Right cardiac atrium (tissue), 5 donors: Measurements from ENCODE around the gene MS4A3. TPM values are rescaled to one million over a fixed set of nuclear protein-coding genes. Genes with fewer than 3 reads are reported as not detected.
"Not testable (repeated sequence)": the region's sequence is repeated elsewhere in the genome, so short reads cannot be mapped to it uniquely, and the experiment has no call there.

Source experiments
- ATAC-seq, 2 donors: fragments of 200-7000 bp; cut with Tn5 transposase; one replicate each; pipeline versions ENCODE4 v1.8.0 to v1.9.1; 2020; ENCODE audit warnings: moderate library complexity in 2 of 2, mild to moderate bottlenecking in 1 of 2
- DNase-seq, 3 donors: peaks; one replicate each; pipeline ENCODE4 v3.0.0-alpha.2; 2020
- H3K27ac ChIP-seq: one replicate; pipeline ENCODE4 v1.5.1; 2013; ENCODE audit warnings: mild to moderate bottlenecking, low read length, control low read depth, moderate library complexity
- H3K27me3 ChIP-seq: one replicate; pipeline ENCODE4 v1.6.1; 2013; ENCODE audit not compliant: control insufficient read depth, insufficient read depth
- H3K4me1 ChIP-seq: one replicate; pipeline ENCODE4 v1.6.1; 2013; ENCODE audit warnings: low read length; ENCODE audit not compliant: control insufficient read depth, insufficient read depth
- H3K4me3 ChIP-seq: one replicate; pipeline ENCODE4 v1.5.1; 2013; ENCODE audit warnings: low read length, control low read depth
- H3K9me3 ChIP-seq: one replicate; pipeline ENCODE4 v1.6.1; 2013; ENCODE audit warnings: low read length; ENCODE audit not compliant: control insufficient read depth
- WGBS: extraction: QIAGEN DNeasy Blood & Tissue Kit; methylation state at CpG from one replicate; pipeline ENCODE4 v1.1.7; 2013; 5-methylcytosine and 5-hydroxymethylcytosine counted together
- intact Hi-C, 4 donors: fragments of 100-400 bp; cut with DNase I; formaldehyde crosslinking; loops; one replicate each; pipeline versions ENCODE4 v1.11.0 to v1.14.0; 2022 to 2023
- polyA plus RNA-seq: library from polyadenylated mRNA; stranded (reverse); fragments of 200-250 nt; gene quantifications from one replicate; pipeline ENCODE4 v1.2.3, GENCODE V29; 2013
- total RNA-seq, 4 donors: library from RNA; stranded (reverse); fragmentation: NEBNext Ultra II Directional; extraction: Animal tissue kit (Norgen Biotek cat#: 25700); gene quantifications; one replicate each; pipeline ENCODE4 v1.2.1, GENCODE V29; 2021
- donor health status: healthy with polysubstance abuse.
- donor health status: DM: no; HTN: yes; CAD: no.
- donor health status: DM: no; HTN: no; CAD: no.
- donor health status: DM: no; HTN: yes; CAD: no; lungs with severe emphysema.
- donor health status: DM: yes; HTN: yes; CAD: no.

MS4A3 gene
- total and polyA plus RNA-seq, 5 donors, result not detected

DNA sequence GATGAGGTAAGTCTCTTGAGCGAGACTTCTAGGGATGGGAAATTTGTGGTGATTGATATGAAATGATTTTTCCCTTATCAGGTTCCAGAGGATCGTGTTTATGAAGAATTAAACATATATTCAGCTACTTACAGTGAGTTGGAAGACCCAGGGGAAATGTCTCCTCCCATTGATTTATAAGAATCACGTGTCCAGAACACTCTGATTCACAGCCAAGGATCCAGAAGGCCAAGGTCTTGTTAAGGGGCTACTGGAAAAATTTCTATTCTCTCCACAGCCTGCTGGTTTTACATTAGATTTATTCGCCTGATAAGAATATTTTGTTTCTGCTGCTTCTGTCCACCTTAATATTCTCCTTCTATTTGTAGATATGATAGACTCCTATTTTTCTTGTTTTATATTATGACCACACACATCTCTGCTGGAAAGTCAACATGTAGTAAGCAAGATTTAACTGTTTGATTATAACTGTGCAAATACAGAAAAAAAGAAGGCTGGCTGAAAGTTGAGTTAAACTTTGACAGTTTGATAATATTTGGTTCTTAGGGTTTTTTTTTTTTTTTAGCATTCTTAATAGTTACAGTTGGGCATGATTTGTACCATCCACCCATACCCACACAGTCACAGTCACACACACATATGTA is 39.1 kb downstream of the MS4A3 start:
- no peaks in the 10 kb centered on the region for H3K4me1 ChIP-seq
- ATAC-seq, result no peak
- DNase-seq, result no peak
- no peak overlapping the region for H3K4me3 ChIP-seq
- intact Hi-C loops, result loop anchor here in 1 of 4 donors (5.0 kb wide), 1 partner anchor 157 kb away; no protein-coding TSS in a partner anchor
- no peaks in the 10 kb centered on the region for H3K9me3 ChIP-seq
- no peaks in the 10 kb centered on the region for H3K27me3 ChIP-seq
- H3K27ac ChIP-seq, result no peak overlapping the region
- WGBS, result 71% methylated on average over 4 of the region's 4 CpGs

DNA sequence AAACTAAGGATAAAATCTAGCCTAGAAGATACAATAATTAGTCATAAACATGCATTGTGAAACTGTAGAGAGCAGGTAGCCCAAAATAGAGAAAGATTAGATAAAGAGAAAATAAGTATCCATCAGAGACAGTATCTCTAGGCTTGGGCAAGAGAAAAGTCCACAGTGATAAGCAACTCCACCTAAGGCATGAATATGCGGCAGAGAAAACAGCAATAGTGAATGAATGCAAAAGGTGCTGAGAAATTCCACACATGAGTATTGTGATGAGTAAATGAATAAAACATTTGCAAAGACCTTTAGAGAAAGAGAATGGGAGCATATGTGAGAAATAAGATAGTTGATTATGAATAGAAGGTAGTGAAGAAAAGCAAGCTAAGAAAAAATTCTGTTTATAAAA is 40.7 kb downstream of the MS4A3 start:
- 79% methylated on average over 1 of the region's 1 CpG for WGBS
- intact Hi-C loops, result loop anchor here in 1 of 4 donors (5.0 kb wide), 1 partner anchor 155 kb away; no protein-coding TSS in a partner anchor
- Histone ChIP-seq H3K9me3 (no peaks in the 10 kb centered on the region), H3K27ac (no peak overlapping the region), H3K4me1 (no peaks in the 10 kb centered on the region), H3K4me3 (no peak overlapping the region), H3K27me3 (no peaks in the 10 kb centered on the region)
- no peak for ATAC-seq
- DNase-seq, result no peak

DNA sequence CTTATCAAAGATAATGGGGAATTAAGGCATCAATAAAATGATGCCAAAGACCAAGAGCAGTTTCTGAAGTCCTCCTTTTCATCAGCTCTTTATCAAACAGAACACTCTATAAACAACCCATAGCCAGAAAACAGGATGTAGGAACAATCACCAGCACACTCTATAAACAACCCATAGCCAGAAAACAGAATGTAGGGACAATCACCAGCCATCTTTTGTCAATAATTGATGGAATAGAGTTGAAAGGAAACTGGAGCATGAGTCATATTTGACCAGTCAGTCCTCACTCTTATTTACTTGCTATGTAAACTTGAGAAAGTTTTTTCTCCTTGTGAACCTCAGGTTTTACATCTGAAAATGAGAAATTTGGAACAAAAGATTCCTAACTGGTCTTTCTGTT is 42.0 kb downstream of the MS4A3 start:
- Histone ChIP-seq H3K27me3 (no peaks in the 10 kb centered on the region), H3K27ac (no peak overlapping the region), H3K9me3 (no peaks in the 10 kb centered on the region), H3K4me3 (no peak overlapping the region), H3K4me1 (no peaks in the 10 kb centered on the region)
- DNase-seq, result no peak
- no peak for ATAC-seq
- intact Hi-C loops, result loop anchor here in 1 of 4 donors (5.0 kb wide), 1 partner anchor 154 kb away; no protein-coding TSS in a partner anchor

DNA sequence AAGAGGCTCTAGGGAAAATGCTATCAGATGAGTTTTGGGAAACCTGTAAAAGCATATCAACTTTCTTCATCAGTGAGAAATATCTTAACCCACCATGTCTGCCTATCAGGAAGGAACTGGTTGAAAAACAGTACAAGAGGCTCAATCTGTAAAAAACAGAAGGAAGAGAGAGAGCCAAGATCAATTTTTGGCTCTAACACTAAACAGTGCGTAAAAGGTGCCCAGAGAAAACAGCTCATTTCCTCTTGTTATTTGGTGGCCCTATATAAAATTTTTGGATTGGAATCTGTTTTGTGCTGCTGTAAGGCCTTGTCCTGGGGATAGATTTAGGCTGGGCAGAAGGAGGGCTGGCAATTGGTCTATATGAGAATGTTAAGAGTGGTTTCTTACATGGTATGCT is 44.1 kb downstream of the MS4A3 start:
- Histone ChIP-seq H3K4me3 (no peak overlapping the region), H3K27ac (no peak overlapping the region), H3K4me1 (no peaks in the 10 kb centered on the region), H3K27me3 (no peaks in the 10 kb centered on the region), H3K9me3 (no peaks in the 10 kb centered on the region)
- intact Hi-C loops, result no loop called here
- DNase-seq, result no peak
- ATAC-seq, result no peak
- WGBS, result 74% methylated on average over 1 of the region's 1 CpG

DNA sequence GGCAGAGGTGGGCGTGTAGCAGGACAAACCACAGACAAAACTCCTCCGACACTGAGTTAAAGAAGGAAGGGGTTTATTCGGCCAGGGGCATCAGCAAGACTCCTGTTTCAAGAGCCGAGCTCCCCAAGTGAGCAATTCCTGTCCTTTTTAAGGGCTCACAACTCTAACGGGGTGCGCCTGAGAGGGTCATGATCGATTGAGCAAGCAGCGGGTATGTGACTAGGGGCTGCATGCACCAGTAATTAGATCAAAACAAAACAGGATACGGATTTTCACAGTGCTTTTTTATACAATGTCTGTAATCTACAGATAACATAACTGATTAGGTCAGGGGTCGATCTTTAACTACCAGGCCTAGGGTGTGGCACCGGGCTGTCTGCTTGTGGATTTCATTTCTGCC is 44.9 kb downstream of the MS4A3 start:
- intact Hi-C loops, ATAC-seq: not testable (repeated sequence)

DNA sequence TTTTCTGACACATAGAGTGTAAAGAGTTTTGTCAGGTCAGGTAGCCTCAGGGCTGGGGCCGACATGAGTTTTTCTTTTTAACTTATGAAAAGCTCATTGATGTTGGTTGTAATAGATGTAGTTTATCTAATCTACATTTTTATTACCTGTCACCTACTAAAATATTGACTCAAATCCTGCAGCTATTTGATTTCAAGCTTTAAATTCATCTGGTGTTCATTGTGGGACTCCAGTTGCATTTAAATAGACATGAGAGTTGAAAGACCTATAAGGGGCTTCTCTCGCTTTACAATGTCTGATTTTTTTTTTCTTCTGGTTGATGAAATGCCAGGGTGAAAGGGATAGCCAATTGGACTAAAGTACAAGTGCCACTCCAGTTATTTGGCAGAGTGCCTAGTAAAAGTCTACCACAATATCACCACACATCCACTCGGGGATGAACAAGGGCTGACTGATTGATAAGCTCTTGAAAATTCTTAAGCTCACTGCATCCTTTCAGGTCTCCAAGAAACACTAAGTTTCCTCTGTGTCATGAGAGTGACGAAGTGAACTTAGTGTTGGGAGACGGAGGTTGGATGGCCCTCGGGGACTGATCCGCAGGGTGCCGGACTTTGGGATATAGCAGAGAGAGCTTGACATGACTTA is 48.1 kb downstream of the MS4A3 start:
- WGBS, result 58% methylated on average over 8 of the region's 8 CpGs
- peak in 1 of 3 donors; percentile 20 for DNase-seq
- H3K4me1 ChIP-seq, H3K4me3 ChIP-seq, H3K27me3 ChIP-seq, H3K9me3 ChIP-seq, H3K27ac ChIP-seq, ATAC-seq, intact Hi-C loops: not testable (repeated sequence)

More for the DNA sequence above, 44.9 kb downstream of the MS4A3 start:
- not testable (repeated sequence) for H3K9me3 ChIP-seq, H3K4me3 ChIP-seq, H3K4me1 ChIP-seq, H3K27me3 ChIP-seq, H3K27ac ChIP-seq, DNase-seq
- 86% methylated on average over 11 of the region's 11 CpGs for WGBS

DNA sequence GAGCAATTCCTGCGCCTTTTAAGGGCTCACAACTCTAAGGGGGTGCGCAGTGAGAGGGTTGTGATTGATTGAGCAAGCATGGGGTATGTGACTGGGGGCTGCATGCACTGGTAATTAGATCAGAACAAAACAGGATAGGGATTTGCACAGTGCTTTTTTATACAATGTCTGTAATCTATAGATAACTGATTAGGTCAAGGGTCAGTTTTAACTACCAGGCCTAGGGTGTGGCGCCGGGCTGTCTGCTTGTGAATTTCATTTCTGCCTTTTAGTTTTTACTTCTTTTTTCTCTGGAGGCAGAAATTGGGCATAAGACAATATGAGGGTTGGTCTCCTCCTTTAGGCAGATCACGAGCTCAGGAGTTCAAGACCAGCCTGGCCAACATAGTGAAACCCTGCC is 52.2 kb downstream of the MS4A3 start:
- H3K9me3 ChIP-seq, ATAC-seq, H3K4me1 ChIP-seq, H3K4me3 ChIP-seq, H3K27me3 ChIP-seq, intact Hi-C loops, H3K27ac ChIP-seq: not testable (repeated sequence)
- WGBS, result 88% methylated on average over 5 of the region's 5 CpGs
- DNase-seq, result peak in 1 of 3 donors; percentile 4

DNA sequence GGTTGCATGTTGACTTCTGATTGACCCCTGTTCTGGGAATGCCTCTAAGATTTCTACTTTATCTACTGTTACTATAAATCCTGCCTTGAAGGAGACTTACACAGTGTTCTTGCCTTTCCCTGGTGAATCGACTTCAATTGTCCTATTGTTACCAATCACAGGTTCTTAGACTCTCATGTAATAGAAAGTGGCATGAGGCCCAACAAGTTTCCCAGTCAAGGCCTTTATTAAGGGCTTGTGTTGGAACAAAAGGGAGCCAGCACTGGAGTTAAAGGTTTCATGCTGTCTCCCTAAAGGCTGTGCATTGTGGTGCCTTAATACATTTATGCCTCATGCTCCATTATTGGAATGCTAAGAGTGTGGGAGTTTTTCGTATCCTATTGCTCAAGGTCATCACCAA is 55.3 kb downstream of the MS4A3 start:
- Histone ChIP-seq H3K4me1 (no peaks in the 10 kb centered on the region), H3K27me3 (no peaks in the 10 kb centered on the region), H3K4me3 (no peak overlapping the region), H3K27ac (no peak overlapping the region), H3K9me3 (no peaks in the 10 kb centered on the region)
- ATAC-seq, result no peak
- no peak for DNase-seq
- intact Hi-C loops, result no loop called here
- WGBS, result 63% methylated on average over 2 of the region's 2 CpGs

DNA sequence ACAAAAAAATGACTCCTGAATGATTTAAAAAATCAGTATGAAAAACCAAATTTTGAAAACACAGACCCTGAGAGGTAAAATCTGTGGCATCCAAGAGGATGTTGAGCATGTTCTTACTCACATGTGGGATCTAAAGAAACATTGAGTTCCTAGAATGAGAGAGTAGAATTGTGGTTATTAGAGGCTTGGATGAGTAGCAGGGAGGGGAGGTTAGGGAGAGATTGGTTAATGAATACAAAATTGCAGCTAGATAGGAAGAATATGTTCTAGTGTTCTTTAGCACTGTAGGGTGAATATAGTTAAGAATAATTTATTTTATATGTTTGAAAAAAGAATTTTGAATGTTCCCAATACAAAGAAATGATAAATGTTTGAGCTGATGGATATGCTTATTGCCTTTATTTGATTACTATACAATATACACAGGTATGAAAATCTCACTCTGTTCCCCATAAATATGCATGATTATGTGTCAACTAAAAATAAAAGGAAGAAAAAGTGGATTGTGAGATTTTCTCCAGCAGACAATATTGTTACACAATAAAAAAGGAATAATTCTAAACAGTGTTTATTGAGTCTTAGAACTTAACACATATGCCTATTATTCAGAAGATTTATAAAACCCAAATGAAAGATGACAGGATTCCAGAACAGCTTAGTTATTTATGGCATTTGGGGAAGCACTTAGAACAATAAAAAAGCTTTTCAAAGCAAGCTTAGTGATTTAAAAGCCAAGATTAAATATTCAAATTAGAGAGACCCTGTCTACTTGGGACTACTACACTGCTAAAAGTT is 60.7 kb downstream of the MS4A3 start:
- intact Hi-C loops, result no loop called here
- no peaks in the 10 kb centered on the region for H3K9me3 ChIP-seq
- no peak overlapping the region for H3K4me3 ChIP-seq
- no peaks in the 10 kb centered on the region for H3K27me3 ChIP-seq
- H3K4me1 ChIP-seq, result no peaks in the 10 kb centered on the region
- no peak overlapping the region for H3K27ac ChIP-seq
- ATAC-seq (no peak), DNase-seq (no peak)

DNA sequence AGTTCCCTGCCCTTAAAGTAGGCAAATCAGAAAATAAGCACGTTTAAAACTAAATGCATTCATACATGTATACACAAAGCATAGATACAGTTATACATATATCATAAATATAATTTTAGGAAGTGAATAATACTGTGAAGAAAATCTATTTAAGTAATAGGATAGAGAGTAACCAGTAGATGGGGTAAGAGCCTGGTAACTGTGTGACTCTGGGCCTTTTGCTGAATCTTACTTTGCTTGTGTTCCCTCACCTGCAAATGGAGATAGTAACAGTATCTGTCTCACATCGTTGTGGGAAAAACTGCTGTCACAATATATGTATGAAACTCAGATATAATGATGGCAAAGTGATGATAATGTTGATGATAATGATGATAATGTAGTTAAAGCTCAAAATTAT is 61.9 kb downstream of the MS4A3 start:
- ATAC-seq, result no peak
- WGBS, result 58% methylated on average over 2 of the region's 2 CpGs
- H3K27me3 ChIP-seq, result no peaks in the 10 kb centered on the region
- H3K9me3 ChIP-seq, result no peaks in the 10 kb centered on the region
- no peak overlapping the region for H3K27ac ChIP-seq
- no peak for DNase-seq
- H3K4me1 ChIP-seq, result no peaks in the 10 kb centered on the region
- H3K4me3 ChIP-seq, result no peak overlapping the region
- intact Hi-C loops, result no loop called here

DNA sequence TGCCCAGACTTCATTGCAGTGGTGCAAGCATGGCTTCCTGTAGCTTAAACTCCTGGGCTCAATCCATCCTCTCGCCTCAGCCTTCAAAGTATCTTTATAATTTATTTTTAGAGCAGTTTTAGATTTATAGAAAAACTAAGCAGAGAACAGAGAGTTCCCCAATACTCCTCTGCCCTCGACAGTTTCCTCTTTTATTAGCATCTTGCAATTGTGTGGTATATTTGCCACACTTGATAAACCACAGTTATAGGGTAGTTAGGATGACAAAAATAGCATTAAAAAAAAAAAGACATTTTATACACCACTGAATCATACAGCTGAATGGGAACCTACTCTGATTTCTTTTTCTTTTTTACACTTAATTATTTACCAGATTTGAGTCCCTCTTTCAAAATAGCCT is 63.2 kb downstream of the MS4A3 start:
- H3K9me3 ChIP-seq, result no peaks in the 10 kb centered on the region
- no peaks in the 10 kb centered on the region for H3K4me1 ChIP-seq
- 82% methylated on average over 2 of the region's 2 CpGs for WGBS
- H3K4me3 ChIP-seq, result no peak overlapping the region
- ATAC-seq (no peak), DNase-seq (no peak)
- H3K27me3 ChIP-seq, result no peaks in the 10 kb centered on the region
- no peak overlapping the region for H3K27ac ChIP-seq
- intact Hi-C loops, result no loop called here
